ENCODE results near the gene ATP8A2.

Gene ATP8A2

DNA sequence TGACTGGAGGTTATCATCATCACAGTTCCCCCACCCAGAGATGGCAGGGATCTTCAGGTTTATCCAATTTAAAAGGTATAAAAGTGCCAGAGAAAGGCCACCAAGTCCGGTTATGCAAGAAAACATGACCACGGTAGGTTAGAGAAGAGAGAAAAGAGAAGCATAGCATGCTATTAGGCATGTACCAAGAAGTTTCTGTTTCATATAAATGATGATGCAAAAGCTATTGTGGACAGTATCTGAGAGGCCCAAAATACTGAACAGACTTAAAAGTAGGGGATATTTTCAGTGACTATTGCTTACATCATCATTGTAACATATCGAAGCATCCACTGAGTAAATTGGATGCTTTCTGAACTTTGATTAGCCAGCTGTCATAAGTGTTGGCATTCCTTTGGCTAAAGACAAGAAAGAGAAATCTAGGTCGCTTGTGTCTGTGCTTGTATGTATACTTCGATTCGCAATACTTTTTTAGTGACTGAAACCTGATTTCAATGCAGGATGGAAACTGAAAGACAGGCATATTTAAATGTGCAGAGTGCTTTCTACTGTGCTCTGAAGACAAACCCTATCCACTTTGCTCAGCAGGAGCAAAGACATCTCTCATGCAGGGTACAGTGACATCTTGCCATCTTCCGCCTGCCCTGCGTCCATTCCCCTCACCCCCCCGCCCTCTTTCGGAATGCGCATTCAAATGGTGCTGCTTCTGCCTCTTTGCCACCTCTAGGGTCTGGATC lies 499.8 kb downstream of the ATP8A2 start:
- TF ChIP-seq, protein P1, sequence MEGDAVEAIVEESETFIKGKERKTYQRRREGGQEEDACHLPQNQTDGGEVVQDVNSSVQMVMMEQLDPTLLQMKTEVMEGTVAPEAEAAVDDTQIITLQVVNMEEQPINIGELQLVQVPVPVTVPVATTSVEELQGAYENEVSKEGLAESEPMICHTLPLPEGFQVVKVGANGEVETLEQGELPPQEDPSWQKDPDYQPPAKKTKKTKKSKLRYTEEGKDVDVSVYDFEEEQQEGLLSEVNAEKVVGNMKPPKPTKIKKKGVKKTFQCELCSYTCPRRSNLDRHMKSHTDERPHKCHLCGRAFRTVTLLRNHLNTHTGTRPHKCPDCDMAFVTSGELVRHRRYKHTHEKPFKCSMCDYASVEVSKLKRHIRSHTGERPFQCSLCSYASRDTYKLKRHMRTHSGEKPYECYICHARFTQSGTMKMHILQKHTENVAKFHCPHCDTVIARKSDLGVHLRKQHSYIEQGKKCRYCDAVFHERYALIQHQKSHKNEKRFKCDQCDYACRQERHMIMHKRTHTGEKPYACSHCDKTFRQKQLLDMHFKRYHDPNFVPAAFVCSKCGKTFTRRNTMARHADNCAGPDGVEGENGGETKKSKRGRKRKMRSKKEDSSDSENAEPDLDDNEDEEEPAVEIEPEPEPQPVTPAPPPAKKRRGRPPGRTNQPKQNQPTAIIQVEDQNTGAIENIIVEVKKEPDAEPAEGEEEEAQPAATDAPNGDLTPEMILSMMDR (conservative IDR thresholded peaks at IDR 0.05; ENCODE audit: control insufficient read depth, insufficient read depth, low read depth, low read length) = no peak
- no peak for DNase-seq (ENCODE audit: low read depth)

DNA sequence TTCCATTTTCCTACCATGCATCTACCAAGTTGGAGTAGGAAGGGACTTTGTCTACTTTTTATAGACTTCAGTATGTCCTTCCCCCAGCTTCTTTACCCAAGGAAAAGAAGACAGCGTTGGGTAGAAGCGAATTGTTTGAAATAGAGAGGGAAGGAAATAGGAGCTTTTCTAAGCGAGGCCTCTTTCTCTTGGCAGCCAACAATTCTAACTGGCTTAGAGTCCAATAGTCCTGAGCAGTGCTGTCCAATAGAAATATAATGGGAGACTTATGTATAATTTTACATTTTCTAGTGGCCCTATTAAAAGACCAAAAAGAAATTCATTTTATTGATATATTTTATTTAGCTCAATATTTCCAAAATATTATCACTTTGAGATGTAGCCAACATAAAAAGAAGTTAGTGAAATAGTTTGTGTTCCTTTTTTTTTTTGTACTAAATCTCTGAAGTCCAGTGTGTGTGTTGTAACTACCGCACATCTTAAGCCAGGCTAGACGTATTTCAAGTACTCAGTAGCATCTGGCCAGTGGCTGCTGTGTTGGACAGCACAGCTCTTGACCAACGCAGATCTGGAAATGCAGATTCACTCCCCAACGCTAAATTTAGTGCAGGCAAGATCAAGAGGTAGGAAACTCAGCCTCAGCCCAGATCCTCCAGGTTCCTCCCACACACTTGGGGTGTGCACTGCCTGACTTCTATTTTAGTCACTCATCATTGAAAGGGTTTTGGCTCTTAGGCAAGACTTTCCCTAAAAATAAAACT lies 500.9 kb downstream of the ATP8A2 start:
- no peak overlapping the region for H3K4me3 ChIP-seq (ENCODE audit: control insufficient read depth, low read depth, low read length)
- DNase-seq (ENCODE audit: low read depth) = no peak
- TF ChIP-seq, protein P1 (conservative IDR thresholded peaks at IDR 0.05; ENCODE audit: control insufficient read depth, insufficient read depth, low read depth, low read length) = no peak

More for the DNA sequence above, 499.8 kb downstream of the ATP8A2 start:
- H3K4me3 ChIP-seq (ENCODE audit: control insufficient read depth, low read depth, low read length) = no peak overlapping the region

DNA sequence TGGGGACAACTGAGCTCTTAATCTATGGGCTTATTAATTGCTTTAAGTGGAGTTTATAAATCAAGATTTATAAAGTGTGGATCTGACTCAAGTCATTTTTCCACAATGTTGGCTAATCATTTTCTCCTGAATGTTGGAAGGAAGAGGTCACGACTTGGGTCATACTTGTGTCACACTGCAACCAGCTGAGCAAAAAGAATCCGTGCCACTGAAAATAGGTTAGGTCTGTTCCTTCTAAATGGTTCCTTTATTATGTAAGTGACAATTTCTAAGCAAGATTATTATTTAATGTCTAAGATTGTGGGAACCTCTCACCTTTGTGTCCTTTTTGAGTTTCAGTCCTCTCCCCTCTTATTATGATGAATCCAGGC lies 501.5 kb downstream of the ATP8A2 start:
- no peak for DNase-seq (ENCODE audit: low read depth)
- H3K4me3 ChIP-seq (ENCODE audit: control insufficient read depth, low read depth, low read length) = no peak overlapping the region
- TF ChIP-seq, protein P1 (conservative IDR thresholded peaks at IDR 0.05; ENCODE audit: control insufficient read depth, insufficient read depth, low read depth, low read length) = no peak

DNA sequence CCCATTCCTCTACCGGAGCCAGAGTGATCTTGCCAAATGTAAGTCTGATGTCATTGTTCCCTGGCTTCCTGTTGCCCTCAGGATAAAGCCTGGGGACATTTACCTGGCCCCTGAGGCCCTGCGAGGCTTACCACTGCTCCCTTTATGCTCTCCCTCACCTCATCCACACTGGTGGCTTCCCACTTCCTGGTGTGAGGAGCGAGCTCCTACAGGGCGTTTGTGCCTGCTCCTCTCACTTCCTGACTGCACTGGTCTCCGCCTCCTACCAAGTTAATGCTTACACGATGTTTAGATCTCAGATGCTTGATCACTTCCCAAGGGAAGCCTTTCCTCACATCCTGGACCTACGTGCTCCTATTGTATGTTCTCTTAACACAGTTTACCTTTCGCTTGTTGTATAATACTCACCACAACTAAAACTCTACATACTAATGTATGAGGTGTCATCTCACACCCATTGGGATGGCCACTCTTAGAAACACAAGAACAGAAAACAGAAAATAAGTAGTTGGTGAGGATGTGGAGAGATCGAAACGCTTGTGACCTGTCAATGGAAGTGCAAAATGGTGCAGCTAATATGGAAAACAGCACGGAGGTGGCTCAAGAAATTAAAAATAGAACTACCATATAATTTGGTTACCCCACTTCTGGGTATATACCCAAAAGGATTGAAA lies 502.4 kb downstream of the ATP8A2 start:
- TF ChIP-seq, protein P1 (conservative IDR thresholded peaks at IDR 0.05; ENCODE audit: control insufficient read depth, insufficient read depth, low read depth, low read length) = no peak
- H3K4me3 ChIP-seq (ENCODE audit: control insufficient read depth, low read depth, low read length) = no peak overlapping the region
- DNase-seq (ENCODE audit: low read depth) = no peak

DNA sequence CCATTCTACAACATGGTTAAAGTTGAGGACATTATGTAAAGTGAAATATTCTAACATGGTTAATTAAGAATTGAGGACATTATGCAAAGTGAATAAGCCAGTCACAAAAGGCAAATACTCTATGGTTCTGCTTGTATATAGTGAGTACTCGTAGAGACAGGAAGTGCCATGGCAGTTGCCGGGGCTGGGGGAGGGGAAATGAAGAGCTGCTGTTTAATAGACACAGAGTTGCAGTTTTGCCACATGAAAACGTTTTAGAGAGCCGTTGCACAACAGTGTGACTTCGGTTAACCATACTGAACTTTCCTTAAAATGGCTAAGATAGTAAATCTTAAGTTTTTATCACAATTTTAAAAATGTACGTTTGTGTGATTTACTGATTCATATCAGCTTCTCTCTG lies 503.1 kb downstream of the ATP8A2 start:
- H3K4me3 ChIP-seq (ENCODE audit: control insufficient read depth, low read depth, low read length) = no peak overlapping the region
- no peak for DNase-seq (ENCODE audit: low read depth)
- TF ChIP-seq, protein P1 (conservative IDR thresholded peaks at IDR 0.05; ENCODE audit: control insufficient read depth, insufficient read depth, low read depth, low read length) = no peak

DNA sequence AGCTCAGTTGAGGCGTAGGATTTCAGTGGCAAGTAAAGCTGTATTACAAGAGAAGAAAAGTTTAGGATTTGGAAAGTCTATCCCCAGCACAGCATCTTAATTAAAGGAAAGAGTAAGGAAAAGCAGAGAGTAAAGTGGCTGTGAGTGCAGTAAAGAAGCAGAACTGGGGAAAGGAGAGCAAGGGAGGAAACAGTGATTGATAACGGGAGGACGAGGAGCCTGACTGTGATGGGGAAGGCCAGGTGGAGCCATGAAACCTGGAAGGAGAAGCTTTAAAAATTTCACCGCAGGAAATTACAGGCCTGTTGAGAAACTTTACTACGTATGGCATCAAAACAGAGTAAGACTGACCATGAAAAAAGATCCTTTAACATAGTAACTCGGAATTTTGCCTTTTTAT lies 504.5 kb downstream of the ATP8A2 start:
- TF ChIP-seq, protein P1 (conservative IDR thresholded peaks at IDR 0.05; ENCODE audit: control insufficient read depth, insufficient read depth, low read depth, low read length) = no peak
- no peak overlapping the region for H3K4me3 ChIP-seq (ENCODE audit: control insufficient read depth, low read depth, low read length)
- no peak for DNase-seq (ENCODE audit: low read depth)
